BLaER1 treated with 17β-estradiol and CSF1 and Interleukin-3, amounts not matched to agents 10 nM and 100 nM (cell line): Measurements from ENCODE around the gene SYCP2.
A peak's percentile ranks its signal among the peaks of the same experiment; 100 is the strongest.

Source experiments
- H3K27ac ChIP-seq, 11 experiments: shearing (Covaris generic); formaldehyde crosslinking; 2 replicates each; pipeline ENCODE4 v1.8.1; 2022
- H3K27me3 ChIP-seq, 11 experiments: shearing (Covaris generic); formaldehyde crosslinking; 2 replicates each; pipeline ENCODE4 v1.8.1; 2022
- H3K36me3 ChIP-seq, 11 experiments: shearing (Covaris generic); formaldehyde crosslinking; 2 replicates each; pipeline ENCODE4 v1.8.1; 2022
- H3K4me1 ChIP-seq, 10 experiments: shearing (Covaris generic); formaldehyde crosslinking; 2 replicates each; pipeline ENCODE4 v1.8.1; 2022
- H3K4me2 ChIP-seq, 11 experiments: shearing (Covaris generic); formaldehyde crosslinking; 2 replicates each; pipeline ENCODE4 v1.8.1; 2022
- H3K4me3 ChIP-seq, 10 experiments: shearing (Covaris generic); formaldehyde crosslinking; 2 replicates each; pipeline ENCODE4 v1.8.1; 2022
- H3K9ac ChIP-seq, 11 experiments: shearing (Covaris generic); formaldehyde crosslinking; 2 replicates each; pipeline ENCODE4 v1.8.1; 2022
- H3K9me3 ChIP-seq, 11 experiments: shearing (Covaris generic); formaldehyde crosslinking; replicated peaks in 1 of 11; 2 replicates each; pipeline ENCODE4 v1.8.1; 2022
- H4K20me1 ChIP-seq, 11 experiments: shearing (Covaris generic); formaldehyde crosslinking; 2 replicates each; pipeline ENCODE4 v1.8.1; 2022
- Cebpa-rat ChIP-seq, 11 experiments: shearing (Covaris generic); IDR thresholded peaks; 2 replicates each; pipeline ENCODE4 v1.8.1; 2022

SYCP2 gene

DNA sequence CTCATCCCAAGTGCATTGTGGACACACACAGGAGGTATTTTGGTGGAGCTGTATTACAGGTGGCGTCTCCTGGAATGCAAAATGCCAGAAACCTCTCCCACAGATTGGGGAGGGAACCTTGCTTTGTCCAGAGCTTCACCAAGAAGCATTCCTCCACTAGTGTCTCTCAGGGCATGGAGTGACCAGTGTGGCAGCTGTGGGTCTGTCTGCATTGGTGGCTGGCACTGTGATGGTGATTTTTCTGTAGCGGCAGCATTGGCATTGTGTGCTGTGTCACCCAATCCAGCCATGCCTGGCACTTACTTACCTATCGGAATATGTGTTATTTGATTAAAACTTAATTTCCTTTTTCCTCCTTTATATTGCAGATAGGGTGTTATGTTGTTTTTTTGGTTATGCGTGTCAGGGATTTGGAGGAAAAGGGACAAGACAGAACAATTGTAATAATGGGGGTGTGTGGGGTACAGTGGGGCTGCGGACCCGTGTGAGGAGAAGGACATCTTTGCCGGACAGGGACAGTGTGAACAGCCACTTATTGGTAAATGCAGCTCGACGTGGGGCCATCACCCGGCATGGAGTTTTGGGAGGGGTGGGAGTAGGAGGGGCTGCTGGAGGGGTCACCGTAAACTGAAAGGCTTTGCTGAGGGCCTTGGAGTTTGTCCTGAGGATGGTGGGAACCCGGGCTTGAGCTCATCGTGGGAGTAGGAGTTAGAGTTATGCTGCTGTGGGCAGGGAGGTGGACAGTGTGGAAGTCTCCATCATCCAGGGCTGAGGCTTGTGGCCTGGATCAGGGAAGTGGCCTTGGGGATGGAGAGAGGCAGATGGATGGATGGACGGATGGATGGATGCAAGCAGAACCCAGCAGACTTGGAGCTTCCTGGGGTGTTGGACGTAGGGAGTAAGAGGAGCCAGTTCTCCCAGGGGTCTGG lies 105.0 kb downstream of the SYCP2 start:
- peaks cover 0 to 99% (median 62%) of the 10 kb centered on the region in 11 experiments; a peak in 16 of 22 replicates for H4K20me1 ChIP-seq
- no peak overlapping the region; a peak in 1 of 22 replicates for H3K27ac ChIP-seq
- H3K9ac ChIP-seq: peak overlapping the region in 2 of 11 experiments; percentile 23 to 30; a peak in 1 of 22 replicates
- peaks cover 0 to 99% (median 84%) of the 10 kb centered on the region in 11 experiments; a peak in 16 of 22 replicates for H3K36me3 ChIP-seq
- H3K4me3 ChIP-seq: no peak overlapping the region
- TF ChIP-seq Cebpa-rat (IDR thresholded peaks at IDR 0.05): no peak
- peaks cover 18 to 72% (median 55%) of the 10 kb centered on the region in 10 experiments for H3K4me1 ChIP-seq
- H3K4me2 ChIP-seq: peak overlapping the region in 1 of 11 experiments; percentile 6; a peak in 3 of 22 replicates
- no peaks in the 10 kb centered on the region for H3K9me3 ChIP-seq
- H3K27me3 ChIP-seq: no peaks in the 10 kb centered on the region

DNA sequence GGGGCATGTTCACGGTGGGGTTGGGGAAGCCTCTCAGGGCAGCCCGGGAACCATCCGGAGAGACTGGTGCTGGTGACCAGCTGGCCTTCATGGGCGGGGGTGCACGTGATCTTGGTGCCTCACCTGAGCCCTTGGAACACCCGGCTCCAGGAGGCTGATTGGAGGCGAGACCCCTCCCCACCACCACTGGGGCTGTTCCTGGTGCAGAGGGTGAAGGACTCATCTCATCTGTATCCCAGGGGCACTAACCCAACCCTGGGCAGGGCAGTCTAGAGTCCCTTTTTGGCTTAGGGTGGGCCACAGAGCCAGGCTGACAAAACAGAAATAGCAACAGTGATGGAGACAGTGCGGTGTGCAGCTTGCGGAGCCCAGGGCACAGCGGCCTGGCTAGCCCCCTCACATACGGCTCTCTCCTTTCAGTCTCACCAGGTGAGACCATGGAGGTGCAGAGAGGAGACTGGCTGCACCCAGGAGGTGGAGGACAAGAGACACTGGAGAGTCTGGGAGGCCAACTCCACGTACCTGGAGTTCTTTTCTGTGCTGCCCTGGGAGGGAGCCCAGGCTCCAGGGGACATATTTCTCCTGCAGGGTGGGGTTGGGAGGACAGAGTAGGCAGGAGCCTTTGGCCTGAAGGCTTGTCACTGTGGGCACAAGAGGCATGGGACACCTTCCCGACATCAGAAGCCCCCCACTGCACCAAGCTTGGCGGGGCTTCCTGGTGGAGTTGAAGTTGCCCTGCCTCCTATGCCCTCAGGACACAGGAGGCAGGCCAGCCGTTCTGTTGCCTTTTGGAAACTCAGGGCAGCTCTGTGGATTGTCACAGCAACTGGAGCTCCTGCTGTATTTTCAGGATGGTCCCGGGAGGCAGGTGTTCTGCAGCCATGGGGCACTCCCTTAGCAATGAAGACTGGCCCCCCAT lies 106.0 kb downstream of the SYCP2 start:
- peak overlapping the region in 2 of 11 experiments; percentile 18 to 30; a peak in 1 of 22 replicates for H3K9ac ChIP-seq
- no peak for TF ChIP-seq Cebpa-rat (IDR thresholded peaks at IDR 0.05)
- no peaks in the 10 kb centered on the region for H3K9me3 ChIP-seq
- peaks cover 18 to 62% (median 46%) of the 10 kb centered on the region in 10 experiments for H3K4me1 ChIP-seq
- H3K27ac ChIP-seq: peak overlapping the region in 1 of 11 experiments; percentile 5; a peak in 1 of 22 replicates
- H3K36me3 ChIP-seq: peaks cover 0 to 99% (median 84%) of the 10 kb centered on the region in 11 experiments; a peak in 16 of 22 replicates
- no peak overlapping the region for H3K4me3 ChIP-seq
- H3K4me2 ChIP-seq: no peak overlapping the region; a peak in 1 of 22 replicates
- H3K27me3 ChIP-seq: no peaks in the 10 kb centered on the region
- peaks cover 0 to 99% (median 62%) of the 10 kb centered on the region in 11 experiments; a peak in 16 of 22 replicates for H4K20me1 ChIP-seq

DNA sequence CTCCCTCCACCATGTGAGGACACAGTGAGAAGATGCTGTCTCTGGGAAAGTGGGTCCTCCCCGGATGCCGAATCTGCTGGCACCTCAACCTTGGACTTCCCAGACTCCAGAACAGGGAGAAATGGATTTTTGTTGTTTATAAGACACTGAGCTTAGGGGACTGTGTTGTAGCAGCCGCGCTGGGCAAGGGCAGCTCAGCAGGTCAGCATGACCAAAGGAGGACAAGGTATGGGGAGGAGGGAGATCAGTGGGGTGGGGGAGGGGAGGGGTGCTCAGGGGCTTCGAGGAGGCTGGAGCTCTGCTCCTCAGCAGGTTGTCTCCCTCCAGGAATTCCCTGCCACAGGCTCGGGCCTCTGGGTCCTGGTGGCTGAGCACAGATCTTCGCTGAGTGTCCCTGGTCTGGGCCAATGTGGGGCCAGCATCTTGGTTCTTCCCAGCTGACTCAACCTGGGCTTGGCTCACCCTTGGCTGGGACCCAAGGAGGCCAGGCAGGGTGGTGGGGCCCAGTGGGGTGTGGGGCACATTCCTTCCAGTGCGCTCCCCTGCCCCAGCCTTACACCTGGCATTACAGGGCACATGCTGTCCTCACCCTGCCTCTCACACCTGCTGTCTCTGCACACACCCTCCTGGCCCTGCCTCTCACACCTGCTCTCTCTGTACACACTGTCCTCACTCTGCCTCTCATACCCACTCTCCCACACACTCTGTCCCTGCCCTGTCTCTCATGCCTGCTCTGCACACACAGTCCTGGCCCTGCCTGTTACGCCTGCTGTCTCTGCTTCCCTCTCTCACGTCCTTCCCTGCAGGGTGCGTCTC lies 107.3 kb downstream of the SYCP2 start:
- Histone ChIP-seq H4K20me1 (peaks cover 0 to 94% (median 51%) of the 10 kb centered on the region in 11 experiments; a peak in 16 of 22 replicates), H3K27me3 (no peaks in the 10 kb centered on the region), H3K4me3 (no peak overlapping the region), H3K36me3 (peaks cover 0 to 95% (median 80%) of the 10 kb centered on the region in 11 experiments; a peak in 16 of 22 replicates), H3K9ac (no peak overlapping the region), H3K4me2 (no peak overlapping the region), H3K4me1 (peaks cover 10 to 49% (median 33%) of the 10 kb centered on the region in 10 experiments), H3K27ac (no peak overlapping the region), H3K9me3 (no peaks in the 10 kb centered on the region)
- no peak for TF ChIP-seq Cebpa-rat (IDR thresholded peaks at IDR 0.05)

DNA sequence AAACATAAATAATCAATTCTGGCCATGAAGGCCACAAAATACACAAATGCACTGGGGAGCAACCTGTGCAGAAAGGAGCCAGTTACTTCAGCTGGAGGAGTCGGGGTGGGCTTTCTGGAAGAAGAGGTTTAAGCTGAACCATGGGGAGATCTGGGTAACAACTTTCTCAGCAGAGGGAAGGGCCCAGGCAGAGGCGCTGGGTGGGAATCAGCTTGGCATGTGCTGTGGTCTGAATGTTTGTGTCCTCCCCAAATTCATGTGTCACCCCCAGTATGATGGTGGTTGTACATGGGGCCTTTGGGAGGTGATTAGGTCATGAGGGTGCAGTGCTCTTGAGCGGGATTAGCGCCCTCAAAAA lies 107.9 kb downstream of the SYCP2 start:
- Histone ChIP-seq H3K9ac (no peak overlapping the region), H4K20me1 (peaks cover 0 to 94% (median 44%) of the 10 kb centered on the region in 11 experiments; a peak in 16 of 22 replicates), H3K4me3 (no peak overlapping the region), H3K36me3 (peaks cover 0 to 95% (median 80%) of the 10 kb centered on the region in 11 experiments; a peak in 16 of 22 replicates), H3K4me2 (no peak overlapping the region), H3K27ac (no peak overlapping the region), H3K4me1 (peaks cover 6 to 43% (median 27%) of the 10 kb centered on the region in 10 experiments; a peak in 19 of 20 replicates), H3K27me3 (no peaks in the 10 kb centered on the region), H3K9me3 (no peaks in the 10 kb centered on the region)
- no peak for TF ChIP-seq Cebpa-rat (IDR thresholded peaks at IDR 0.05)

DNA sequence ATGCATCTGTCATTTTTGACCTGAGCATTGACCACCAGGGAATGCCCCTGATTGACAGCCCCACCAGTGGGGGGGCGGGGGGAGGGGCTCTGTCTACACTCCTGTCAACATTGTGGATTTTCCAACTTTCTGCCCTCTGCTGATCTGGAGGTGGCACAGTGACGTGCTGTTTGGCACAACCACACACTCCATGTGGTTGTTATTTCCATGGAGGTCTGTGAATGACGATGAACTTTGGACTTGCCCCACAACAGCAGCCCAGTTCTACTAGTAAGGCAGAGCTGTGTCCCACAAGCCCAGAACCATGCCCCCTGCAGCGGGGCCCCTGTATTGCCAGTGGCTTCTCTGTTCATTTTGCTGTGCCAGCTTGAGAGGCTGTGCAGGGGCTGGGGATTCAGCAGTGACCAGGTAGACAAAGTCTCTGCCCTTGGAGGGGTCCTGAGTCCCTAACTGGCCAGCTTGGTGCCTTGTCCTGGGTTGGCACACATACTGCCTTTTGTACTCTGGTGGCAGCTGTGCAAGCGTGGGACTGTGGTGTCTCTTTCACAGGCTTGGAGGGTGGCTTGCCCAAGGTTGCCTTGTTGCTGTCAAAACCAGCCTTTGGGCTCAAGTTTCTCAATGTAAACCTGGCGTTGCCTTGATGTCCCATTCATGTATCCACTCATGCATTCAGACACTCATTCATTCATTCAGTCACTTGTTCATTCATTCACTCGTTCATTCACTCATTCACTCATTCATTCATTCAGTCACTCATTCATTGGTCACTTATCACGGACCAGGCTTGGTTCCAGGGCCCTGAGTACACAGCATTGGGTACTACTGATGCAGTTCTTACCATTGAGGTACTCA lies 108.5 kb downstream of the SYCP2 start:
- Histone ChIP-seq H3K4me1 (peaks cover 4 to 37% (median 21%) of the 10 kb centered on the region in 10 experiments; a peak in 19 of 20 replicates), H3K27ac (no peak overlapping the region), H3K27me3 (no peaks in the 10 kb centered on the region), H3K4me3 (no peak overlapping the region), H4K20me1 (peaks cover 0 to 94% (median 38%) of the 10 kb centered on the region in 11 experiments; a peak in 15 of 22 replicates), H3K4me2 (no peak overlapping the region), H3K9me3 (no peaks in the 10 kb centered on the region), H3K9ac (no peak overlapping the region), H3K36me3 (peaks cover 0 to 95% (median 86%) of the 10 kb centered on the region in 11 experiments; a peak in 16 of 22 replicates)
- TF ChIP-seq Cebpa-rat (IDR thresholded peaks at IDR 0.05): no peak

DNA sequence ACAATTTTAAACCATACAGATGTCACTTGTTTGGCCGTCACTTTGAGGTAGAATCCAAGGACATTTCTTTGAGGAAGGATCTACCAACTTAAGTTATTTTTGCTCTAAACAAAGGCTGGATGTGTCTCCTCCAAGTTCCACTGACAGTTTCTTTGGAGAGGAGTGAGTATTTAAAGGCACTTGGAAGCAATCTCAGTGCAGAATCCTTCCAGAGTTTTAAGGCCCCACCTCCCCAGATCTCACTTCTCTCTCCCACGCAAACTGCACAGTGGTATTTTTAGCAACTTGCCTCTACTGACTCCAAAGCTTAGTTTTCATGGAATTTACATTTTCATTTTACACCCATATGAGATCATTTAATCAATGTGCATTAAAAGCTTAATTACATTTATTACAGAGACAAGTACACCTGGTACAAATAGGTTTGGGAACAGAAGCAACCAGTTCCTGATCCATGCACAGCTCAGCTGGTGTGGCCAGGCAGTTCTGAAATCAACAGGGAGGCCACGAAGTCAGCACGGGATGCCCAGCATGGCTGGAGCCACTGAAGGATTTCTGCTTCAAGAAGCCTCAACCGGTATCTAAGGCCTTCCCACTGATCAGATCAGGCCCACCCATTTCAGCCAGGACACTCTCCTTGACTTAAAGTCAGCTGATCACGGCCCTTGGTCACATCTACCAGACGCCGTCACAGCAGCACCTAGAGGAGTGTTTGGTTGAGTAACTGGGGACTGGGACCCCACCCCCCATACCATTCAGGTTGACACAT lies 109.8 kb downstream of the SYCP2 start:
- H3K4me1 ChIP-seq: peaks cover 0 to 25% (median 8%) of the 10 kb centered on the region in 10 experiments; a peak in 10 of 20 replicates
- H3K4me3 ChIP-seq: no peak overlapping the region
- peaks cover 0 to 95% (median 91%) of the 10 kb centered on the region in 11 experiments; a peak in 16 of 22 replicates for H3K36me3 ChIP-seq
- H3K27ac ChIP-seq: no peak overlapping the region
- TF ChIP-seq Cebpa-rat (IDR thresholded peaks at IDR 0.05): no peak
- H3K9ac ChIP-seq: no peak overlapping the region
- H3K4me2 ChIP-seq: no peak overlapping the region
- H4K20me1 ChIP-seq: peaks cover 0 to 93% (median 31%) of the 10 kb centered on the region in 11 experiments; a peak in 15 of 22 replicates
- no peaks in the 10 kb centered on the region for H3K9me3 ChIP-seq
- no peaks in the 10 kb centered on the region for H3K27me3 ChIP-seq

DNA sequence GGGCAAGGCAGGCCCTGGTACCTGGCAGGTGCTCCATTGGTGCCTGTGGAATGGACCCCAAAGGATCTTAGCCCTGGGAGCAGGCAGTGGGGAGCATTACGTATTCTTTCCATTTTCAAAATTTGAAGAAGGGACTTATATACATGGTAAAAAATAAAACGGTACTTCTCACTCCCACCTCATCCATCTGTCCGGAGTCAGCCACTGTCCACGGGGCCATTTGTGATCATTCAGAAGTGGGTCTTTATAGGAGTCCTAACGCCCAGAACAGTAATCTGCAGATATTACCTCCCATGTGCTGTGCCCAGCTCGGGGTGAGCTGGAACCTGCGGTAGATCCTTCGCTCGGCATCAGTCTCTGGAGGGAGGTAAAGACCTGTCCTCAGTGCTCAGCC lies 110.4 kb downstream of the SYCP2 start:
- no peak overlapping the region for H3K4me2 ChIP-seq
- H3K9ac ChIP-seq: no peak overlapping the region
- peaks cover 0 to 19% (median 7%) of the 10 kb centered on the region in 10 experiments; a peak in 8 of 20 replicates for H3K4me1 ChIP-seq
- no peak overlapping the region for H3K4me3 ChIP-seq
- no peaks in the 10 kb centered on the region for H3K27me3 ChIP-seq
- peaks cover 0 to 95% (median 91%) of the 10 kb centered on the region in 11 experiments; a peak in 16 of 22 replicates for H3K36me3 ChIP-seq
- no peak overlapping the region for H3K27ac ChIP-seq
- no peaks in the 10 kb centered on the region for H3K9me3 ChIP-seq
- no peak for TF ChIP-seq Cebpa-rat (IDR thresholded peaks at IDR 0.05)
- peaks cover 0 to 93% (median 24%) of the 10 kb centered on the region in 11 experiments; a peak in 14 of 22 replicates for H4K20me1 ChIP-seq
